Kidney epithelial cell (primary cell): ENCODE results near the gene SLC8A1. TPM values are rescaled to one million over a fixed set of nuclear protein-coding genes. Genes with fewer than 3 reads are reported as not detected.

Experiments
- DNase-seq: peaks from one replicate; pipeline ENCODE4 v3.0.0-alpha.2; 2010; ENCODE audit warnings: low read depth
- H3K27me3 ChIP-seq: 2 replicates; pipeline ENCODE4 v1.6.0; 2011; ENCODE audit warnings: low read length; ENCODE audit not compliant: control insufficient read depth, insufficient read depth
- H3K36me3 ChIP-seq: 2 replicates; pipeline ENCODE4 v1.5.1; 2011; ENCODE audit warnings: low read length; ENCODE audit not compliant: control insufficient read depth, insufficient read depth
- H3K4me3 ChIP-seq: 2 replicates; pipeline ENCODE4 v1.5.1; 2011; ENCODE audit warnings: low read depth, mild to moderate bottlenecking, control low read depth, low read length
- CTCF ChIP-seq: IDR thresholded peaks from 2 replicates; pipeline ENCODE4 v1.5.1; 2011; ENCODE audit warnings: mild to moderate bottlenecking, moderate library complexity, low read length, control low read depth, inconsistent platforms; ENCODE audit not compliant: insufficient read depth, poor library complexity, severe bottlenecking
- total RNA-seq: library from RNA; depleted of rRNA; stranded (reverse); fragments of >200 nt; gene quantifications from 2 replicates; pipeline ENCODE4 v1.2.3, GENCODE V29; 2015

The SLC8A1 gene
- total RNA-seq, 1 donor from 2014 or later, result 3.2 TPM

GRCh38 chr2:40409734-40410133 lies 42.2 kb downstream of the SLC8A1 start:
- TF ChIP-seq CTCF, result no peak
- no peak for DNase-seq
- Histone ChIP-seq H3K27me3 (no peaks in the 10 kb centered on the region), H3K36me3 (no peaks in the 10 kb centered on the region), H3K4me3 (no peak overlapping the region)

GRCh38 chr2:40406485-40407289 lies 45.2 kb downstream of the SLC8A1 start:
- DNase-seq, result no peak
- H3K27me3 ChIP-seq, result no peaks in the 10 kb centered on the region
- H3K4me3 ChIP-seq, result no peak overlapping the region
- no peaks in the 10 kb centered on the region for H3K36me3 ChIP-seq
- TF ChIP-seq CTCF, result no peak

DNA sequence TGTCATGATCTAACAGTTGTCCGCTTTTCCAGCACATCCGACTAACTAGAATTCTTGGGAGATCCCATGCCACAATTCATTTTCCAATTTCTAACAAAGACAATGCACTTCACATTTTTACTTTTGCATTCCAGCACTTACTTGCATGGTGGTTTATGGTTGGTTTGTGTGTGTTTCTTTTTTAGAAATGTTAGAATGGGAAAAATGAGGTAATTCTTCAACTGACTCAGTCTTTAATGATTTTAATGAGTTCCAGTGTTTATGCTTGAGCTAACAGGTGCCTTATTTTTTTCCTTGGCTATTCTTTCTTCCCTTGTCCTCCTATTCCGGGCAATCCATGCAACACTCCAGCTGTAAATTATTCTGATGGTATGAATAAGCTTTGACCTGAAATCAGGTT lies 46.4 kb downstream of the SLC8A1 start:
- TF ChIP-seq CTCF, result no peak
- peak; percentile 68 for DNase-seq
- Histone ChIP-seq H3K27me3 (no peaks in the 10 kb centered on the region), H3K36me3 (no peaks in the 10 kb centered on the region), H3K4me3 (no peak overlapping the region)

GRCh38 chr2:40404517-40404916 lies 47.4 kb downstream of the SLC8A1 start:
- H3K36me3 ChIP-seq, result no peaks in the 10 kb centered on the region
- H3K27me3 ChIP-seq, result no peaks in the 10 kb centered on the region
- TF ChIP-seq CTCF, result no peak
- DNase-seq, result no peak
- H3K4me3 ChIP-seq, result no peak overlapping the region

- Histone ChIP-seq H3K36me3 (no peaks in the 10 kb centered on the region), H3K4me3 (no peak overlapping the region), H3K27me3 (no peaks in the 10 kb centered on the region)
- TF ChIP-seq CTCF, result no peak
- DNase-seq, result no peak
Measured at GRCh38 chr2:40403233-40403836, 48.6 kb downstream of the SLC8A1 start.

DNA sequence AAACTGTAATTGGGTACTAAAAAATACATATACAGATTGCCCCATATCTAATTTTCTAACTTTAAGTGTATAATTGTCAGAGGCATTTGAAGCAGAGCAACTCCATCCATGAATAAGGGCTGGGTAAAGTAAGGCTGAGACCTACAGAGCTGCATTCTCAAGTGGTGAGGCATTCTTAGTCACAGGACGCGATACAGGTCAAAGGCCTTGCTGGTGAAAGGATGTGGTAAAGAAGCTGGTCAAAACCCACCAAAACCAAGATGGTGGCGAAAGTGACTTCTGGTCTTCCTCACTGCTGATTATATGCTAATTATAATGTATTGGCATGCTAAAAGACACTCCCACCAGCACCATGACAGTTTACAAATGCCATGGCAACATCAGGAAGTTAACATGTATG lies 50.0 kb downstream of the SLC8A1 start:
- peak; percentile 82 for DNase-seq
- Histone ChIP-seq H3K36me3 (no peaks in the 10 kb centered on the region), H3K4me3 (no peak overlapping the region), H3K27me3 (no peaks in the 10 kb centered on the region)
- no peak for TF ChIP-seq CTCF
